H9 (cell line): Measurements from ENCODE around the gene PNMA6F. TPM values are rescaled to one million over a fixed set of nuclear protein-coding genes. Genes with fewer than 3 reads are reported as not detected.

ENCODE experiments used
- DNase-seq: peaks from one replicate; pipeline ENCODE4 v3.0.0-alpha.2; 2017
- H2AFZ ChIP-seq: one replicate; pipeline ENCODE4 v1.6.1; 2013; ENCODE audit warnings: mild to moderate bottlenecking, low read length, control low read depth, moderate library complexity
- H2AK5ac ChIP-seq: 2 replicates; pipeline ENCODE4 v1.6.1; 2013; ENCODE audit warnings: low read length, control low read depth, mixed read lengths; ENCODE audit not compliant: insufficient read length
- H2BK120ac ChIP-seq: one replicate; pipeline ENCODE4 v1.6.1; 2013; ENCODE audit warnings: low read depth, mild to moderate bottlenecking, low read length, control low read depth, inconsistent platforms; ENCODE audit not compliant: poor library complexity, severe bottlenecking
- H2BK12ac ChIP-seq: 2 replicates; pipeline ENCODE4 v1.6.1; 2013; ENCODE audit warnings: low read length, control low read depth, mixed read lengths, low read depth; ENCODE audit not compliant: insufficient read length
- H2BK15ac ChIP-seq: 2 replicates; pipeline ENCODE4 v1.6.1; 2013; ENCODE audit warnings: low read depth, low read length, control low read depth
- H2BK20ac ChIP-seq: one replicate; pipeline ENCODE4 v1.6.1; 2013; ENCODE audit warnings: low read depth, mild to moderate bottlenecking, low read length, control low read depth, inconsistent platforms; ENCODE audit not compliant: poor library complexity, severe bottlenecking
- H2BK5ac ChIP-seq: 2 replicates; pipeline ENCODE4 v1.6.1; 2013; ENCODE audit warnings: low read length, control low read depth, mixed read lengths; ENCODE audit not compliant: insufficient read length
- H3K14ac ChIP-seq: 2 replicates; pipeline ENCODE4 v1.6.1; 2013; ENCODE audit warnings: low read length, control low read depth; ENCODE audit not compliant: insufficient read depth
- H3K18ac ChIP-seq: 2 replicates; pipeline ENCODE4 v1.6.1; 2013; ENCODE audit warnings: low read depth, mild to moderate bottlenecking, mixed read lengths, low read length, control low read depth; ENCODE audit not compliant: insufficient read length
- H3K23ac ChIP-seq: 2 replicates; pipeline ENCODE4 v1.6.1; 2013; ENCODE audit warnings: low read length, control low read depth, mixed read lengths, low read depth; ENCODE audit not compliant: insufficient read length
- H3K23me2 ChIP-seq: 2 replicates; pipeline ENCODE4 v1.6.1; 2013; ENCODE audit warnings: low read depth, mild to moderate bottlenecking, mixed read lengths, low read length, control low read depth; ENCODE audit not compliant: insufficient read length, poor library complexity, severe bottlenecking
- H3K27ac ChIP-seq: 2 replicates; pipeline ENCODE4 v1.5.1; 2013; ENCODE audit warnings: low read length, control low read depth, mixed read lengths, low read depth; ENCODE audit not compliant: insufficient read length
- H3K27me3 ChIP-seq: 2 replicates; pipeline ENCODE4 v1.6.1; 2013; ENCODE audit warnings: low read length, control low read depth, inconsistent platforms; ENCODE audit not compliant: insufficient read depth
- H3K4ac ChIP-seq: 2 replicates; pipeline ENCODE4 v1.6.1; 2013; ENCODE audit warnings: low read depth, mild to moderate bottlenecking, control low read depth, inconsistent platforms, low read length, moderate library complexity
- H3K4me1 ChIP-seq: 2 replicates; pipeline ENCODE4 v1.6.1; 2013; ENCODE audit warnings: low read length, control low read depth, inconsistent platforms; ENCODE audit not compliant: insufficient read depth
- H3K4me2 ChIP-seq: 2 replicates; pipeline ENCODE4 v1.6.1; 2013; ENCODE audit warnings: low read length, control low read depth, mixed read lengths; ENCODE audit not compliant: insufficient read length, insufficient read depth
- H3K56ac ChIP-seq: 2 replicates; pipeline ENCODE4 v1.6.1; 2013; ENCODE audit warnings: low read depth, mild to moderate bottlenecking, mixed read lengths, low read length, control low read depth; ENCODE audit not compliant: insufficient read length
- H3K79me1 ChIP-seq: 2 replicates; pipeline ENCODE4 v1.6.1; 2013; ENCODE audit warnings: low read depth, mild to moderate bottlenecking, moderate library complexity, low read length, control low read depth, inconsistent platforms; ENCODE audit not compliant: insufficient read depth, poor library complexity, severe bottlenecking
- H3K79me2 ChIP-seq: 2 replicates; pipeline ENCODE4 v1.6.1; 2013; ENCODE audit warnings: low read length, control low read depth, inconsistent platforms; ENCODE audit not compliant: insufficient read depth
- H3K9ac ChIP-seq: 2 replicates; pipeline ENCODE4 v1.6.1; 2013; ENCODE audit warnings: low read length, control low read depth, mixed read lengths; ENCODE audit not compliant: insufficient read length; ENCODE audit errors: extremely low read depth
- H3K9me3 ChIP-seq: one replicate; pipeline ENCODE4 v1.6.1; 2013; ENCODE audit warnings: low read depth, low read length, inconsistent platforms; ENCODE audit not compliant: control insufficient read depth
- H3T11ph ChIP-seq: one replicate; pipeline ENCODE4 v1.6.1; 2013; ENCODE audit warnings: mild to moderate bottlenecking, low read length, control low read depth, inconsistent platforms
- H4K20me1 ChIP-seq: one replicate; pipeline ENCODE4 v1.6.1; 2013; ENCODE audit not compliant: control insufficient read depth, insufficient read length, insufficient read depth
- H4K5ac ChIP-seq: 2 replicates; pipeline ENCODE4 v1.6.1; 2013; ENCODE audit warnings: low read depth, mild to moderate bottlenecking, mixed read lengths, low read length, control low read depth; ENCODE audit not compliant: insufficient read length
- H4K8ac ChIP-seq: replicated peaks from 2 replicates; pipeline ENCODE4 v1.6.1; 2013; ENCODE audit warnings: low read length, control low read depth, mixed read lengths, low read depth; ENCODE audit not compliant: insufficient read length
- H4K91ac ChIP-seq: 2 replicates; pipeline ENCODE4 v1.6.1; 2013; ENCODE audit warnings: low read depth, mild to moderate bottlenecking, moderate library complexity, mixed read lengths, low read length, control low read depth; ENCODE audit not compliant: insufficient read length
- H3K27ac Mint-ChIP-seq, 3 experiments: 2 replicates in 2 of 3; 3 replicates in 1 of 3; pipeline ENCODE4 v1.8.0; 2020 to 2021; ENCODE audit warnings: mixed read lengths in 3 of 3, mild to moderate bottlenecking in 1 of 3, moderate library complexity in 1 of 3
- H3K27me3 Mint-ChIP-seq: 2 replicates; pipeline ENCODE4 v1.8.0; 2021; ENCODE audit warnings: low read depth, mild to moderate bottlenecking, moderate library complexity, mixed read lengths
- H3K36me3 Mint-ChIP-seq, 3 experiments: 2 replicates in 2 of 3; 3 replicates in 1 of 3; pipeline ENCODE4 v1.8.0; 2020 to 2021; ENCODE audit warnings: low read depth in 3 of 3, mixed read lengths in 3 of 3; ENCODE audit not compliant: insufficient read depth in 1 of 3
- H3K4me1 Mint-ChIP-seq, 2 experiments: 2 replicates each; pipeline ENCODE4 v1.8.0; 2020; ENCODE audit warnings: mixed read lengths in 2 of 2
- H3K4me3 Mint-ChIP-seq, 2 experiments: 2 replicates in 1 of 2; 3 replicates in 1 of 2; pipeline ENCODE4 v1.8.0; 2020 to 2021; ENCODE audit warnings: mild to moderate bottlenecking in 2 of 2, mixed read lengths in 2 of 2, moderate library complexity in 1 of 2
- H3K9me3 Mint-ChIP-seq, 2 experiments: 2 replicates in 1 of 2; 3 replicates in 1 of 2; pipeline ENCODE4 v1.8.0; 2020; ENCODE audit warnings: mild to moderate bottlenecking in 2 of 2, mixed read lengths in 2 of 2, moderate library complexity in 1 of 2
- CTCF ChIP-seq: fragments of 200-600 bp; sonication (generic); conservative IDR thresholded peaks from 3 replicates; pipeline ENCODE4 v1.8.0; 2021; ENCODE audit warnings: antibody characterized with exemption, mild to moderate bottlenecking
- WGBS: extraction: QIAGEN DNeasy Blood & Tissue Kit; methylation state at CpG from one replicate; pipeline ENCODE4 v1.1.7; 2013; ENCODE audit warnings: missing lambda C conversion rate, low lambda C conversion rate, mixed read lengths; ENCODE audit not compliant: insufficient read length; ENCODE audit errors: extremely low coverage; 5-methylcytosine and 5-hydroxymethylcytosine counted together
- total RNA-seq: library from RNA; stranded (reverse); gene quantifications from 2 replicates; pipeline ENCODE4 v1.2.1, GENCODE V29; 2021

Gene PNMA6F
- total RNA-seq, 1 experiment from 2014 or later: not detected

GRCh38 chrX:153343674-153344073 is 22.1 kb upstream of the PNMA6F start:
- no peak for DNase-seq
- Histone ChIP-seq H2BK15ac (no peak overlapping the region), H2BK12ac (no peak overlapping the region), H2AFZ (no peak overlapping the region), H3K23me2 (no peaks in the 10 kb centered on the region), H3K4ac (no peak overlapping the region), H3T11ph (no peak overlapping the region), H3K23ac (no peak overlapping the region), H2AK5ac (no peak overlapping the region), H3K9me3 (peaks cover 59% of the 10 kb centered on the region), H3K4me1 (no peaks in the 10 kb centered on the region), H2BK5ac (no peak overlapping the region), H4K8ac (no peak overlapping the region), H3K4me2 (no peak overlapping the region), H3K14ac (no peak overlapping the region), H3K27ac (no peak overlapping the region), H2BK120ac (no peak overlapping the region), H2BK20ac (no peak overlapping the region), H3K27me3 (no peaks in the 10 kb centered on the region), H3K79me1 (no peaks in the 10 kb centered on the region), H3K56ac (no peak overlapping the region), H4K5ac (no peak overlapping the region), H4K91ac (no peak overlapping the region), H3K18ac (no peak overlapping the region), H4K20me1 (no peaks in the 10 kb centered on the region), H3K79me2 (no peaks in the 10 kb centered on the region), H3K9ac (no peak overlapping the region)
- Mint-ChIP-seq H3K27ac (no peak overlapping the region; a peak in 1 of 7 replicates), H3K9me3 (peaks cover 72 to 86% of the 10 kb centered on the region in 2 experiments), H3K27me3 (no peaks in the 10 kb centered on the region), H3K4me3 (no peak overlapping the region), H3K36me3 (peaks cover 39 to 75% (median 65%) of the 10 kb centered on the region in 3 experiments; a peak in 6 of 7 replicates), H3K4me1 (no peaks in the 10 kb centered on the region)
- WGBS: no CpG with 5 or more reads among the region's 2 CpGs
- TF ChIP-seq CTCF: no peak
